GM19328 (cell line): ENCODE measurements around the gene CACNA2D3.

Experiments
- ATAC-seq: cut with Tn5 transposase; IDR thresholded peaks from one replicate; pipeline ENCODE4 v1.9.1; 2021; ENCODE audit warnings: mild to moderate bottlenecking, moderate library complexity; ENCODE audit not compliant: unreplicated experiment

The CACNA2D3 gene

DNA sequence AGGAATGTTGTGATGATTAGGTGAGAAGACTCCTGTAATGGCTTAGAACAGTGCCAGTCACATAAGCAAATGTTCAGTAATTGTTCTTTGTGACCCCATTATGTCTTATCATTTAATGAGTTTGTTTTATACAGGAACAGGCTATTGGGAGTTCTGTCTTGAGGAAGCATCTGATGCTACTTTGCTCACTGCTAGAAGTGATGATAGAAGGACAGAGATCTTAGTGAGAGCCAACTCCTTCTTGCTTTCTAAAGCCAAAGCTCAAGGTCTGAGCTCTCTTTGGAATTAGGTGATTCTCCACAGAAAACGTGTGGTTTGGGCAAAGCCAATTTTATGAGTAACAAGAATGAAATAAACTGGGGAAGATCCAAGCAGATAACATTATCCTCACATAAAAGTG is 590.7 kb downstream of the CACNA2D3 start:
- ATAC-seq, result no peak

- ATAC-seq, result no peak
Measured at GRCh38 chr3:54713455-54713854, 591.1 kb downstream of the CACNA2D3 start.

- no peak for ATAC-seq
Measured at GRCh38 chr3:54714035-54714434, 591.7 kb downstream of the CACNA2D3 start.

DNA sequence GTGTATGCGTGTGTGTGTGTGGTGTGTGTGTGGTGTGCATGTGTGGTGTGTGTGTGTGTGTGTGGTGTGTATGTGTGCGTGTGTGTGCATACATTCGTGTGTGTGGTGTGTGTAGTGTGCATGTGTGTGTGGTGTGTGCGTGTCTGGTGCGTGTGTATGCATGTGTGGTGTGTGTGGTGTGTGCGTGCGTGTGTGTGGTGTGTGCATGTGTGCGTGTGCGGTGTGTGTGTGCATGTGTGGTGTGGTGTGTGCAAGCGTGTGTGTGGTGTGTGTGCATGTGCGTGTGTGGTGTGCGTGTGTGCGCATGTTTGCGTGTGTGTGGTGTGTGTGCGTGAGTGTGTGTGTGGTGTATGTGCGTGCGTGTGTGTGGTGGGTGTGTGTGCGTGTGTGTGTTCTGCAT is 595.2 kb downstream of the CACNA2D3 start:
- no peak for ATAC-seq

- ATAC-seq, result no peak
Measured at GRCh38 chr3:54719914-54720313, 597.6 kb downstream of the CACNA2D3 start.

GRCh38 chr3:54720604-54721003 is 598.3 kb downstream of the CACNA2D3 start:
- no peak for ATAC-seq

DNA sequence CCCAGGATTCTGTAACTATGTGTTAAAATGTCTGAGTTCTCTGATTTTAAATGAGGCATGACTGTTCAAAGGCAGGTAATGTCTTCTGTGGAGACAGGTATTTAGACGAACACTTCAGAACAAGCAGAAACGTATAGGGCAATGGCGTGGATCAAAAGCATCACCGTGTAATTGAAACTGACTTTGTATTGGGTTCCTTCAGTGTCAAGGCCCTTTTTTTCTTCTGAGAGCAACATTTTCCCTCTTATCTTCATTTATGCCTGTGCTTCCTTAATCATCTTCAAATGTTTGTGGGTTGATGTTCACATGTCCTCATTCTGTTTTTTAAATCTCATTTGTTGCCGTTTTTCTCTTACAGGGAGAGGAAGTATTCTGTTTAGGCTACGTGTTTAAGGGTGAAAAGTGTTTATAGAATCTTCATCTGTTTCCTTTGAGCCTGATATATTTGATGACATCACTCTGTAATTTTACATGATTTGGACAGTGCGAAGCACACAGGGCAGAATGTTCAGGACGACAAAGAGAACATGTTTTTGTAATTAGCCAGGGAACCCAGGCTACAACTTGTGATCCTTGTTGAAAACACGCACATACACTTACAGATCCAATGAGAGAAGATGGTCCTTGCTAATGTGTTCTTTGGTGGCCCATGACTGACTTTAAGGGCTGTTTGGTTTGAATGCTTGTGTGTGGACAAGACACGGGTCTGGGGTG is 609.5 kb downstream of the CACNA2D3 start:
- no peak for ATAC-seq

DNA sequence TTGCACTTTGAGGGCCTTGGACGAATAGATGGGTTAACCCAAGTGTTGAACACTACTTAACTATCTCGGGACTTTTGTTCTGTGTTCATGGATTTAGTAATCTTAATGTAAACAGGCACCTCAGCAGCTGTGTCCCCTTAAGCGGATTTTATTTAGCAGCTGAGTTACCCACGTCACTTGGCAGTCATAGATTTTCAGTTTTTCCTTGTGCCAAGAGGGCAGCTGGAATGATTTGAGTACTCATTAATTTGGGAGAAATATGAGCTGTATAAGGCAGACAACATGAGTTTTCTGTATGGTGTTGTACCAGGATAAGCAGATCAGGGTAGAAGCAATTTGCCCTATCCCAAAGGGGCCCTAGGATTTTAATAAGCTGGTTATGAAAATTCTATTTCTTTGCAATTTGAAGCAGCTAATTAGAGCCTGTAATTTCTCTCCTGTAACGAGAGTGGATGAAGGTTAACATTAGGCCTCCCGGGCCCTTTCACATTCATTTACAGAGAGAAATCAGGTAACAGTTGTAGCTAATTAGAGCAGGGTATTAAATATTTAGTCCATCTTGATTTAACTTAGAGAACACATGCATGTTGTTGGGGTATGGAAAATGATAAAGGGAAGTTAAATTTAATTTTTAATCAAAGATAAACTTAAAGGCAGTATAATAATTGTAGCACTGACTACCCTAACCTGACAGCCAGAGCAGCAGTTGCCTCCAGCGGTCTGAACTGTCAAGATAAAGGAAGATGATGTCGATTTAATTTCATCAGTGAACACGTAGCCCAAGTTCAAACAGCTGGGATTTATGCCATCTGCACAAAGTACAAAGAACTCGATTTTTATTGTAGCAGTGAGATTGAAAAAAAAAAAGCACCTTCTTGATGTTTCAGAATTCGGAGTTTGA is 611.0 kb downstream of the CACNA2D3 start:
- no peak for ATAC-seq

- ATAC-seq, result no peak
Measured at GRCh38 chr3:54736459-54736858, 614.1 kb downstream of the CACNA2D3 start.

- no peak for ATAC-seq
Measured at GRCh38 chr3:54743755-54744154, 621.4 kb downstream of the CACNA2D3 start.

DNA sequence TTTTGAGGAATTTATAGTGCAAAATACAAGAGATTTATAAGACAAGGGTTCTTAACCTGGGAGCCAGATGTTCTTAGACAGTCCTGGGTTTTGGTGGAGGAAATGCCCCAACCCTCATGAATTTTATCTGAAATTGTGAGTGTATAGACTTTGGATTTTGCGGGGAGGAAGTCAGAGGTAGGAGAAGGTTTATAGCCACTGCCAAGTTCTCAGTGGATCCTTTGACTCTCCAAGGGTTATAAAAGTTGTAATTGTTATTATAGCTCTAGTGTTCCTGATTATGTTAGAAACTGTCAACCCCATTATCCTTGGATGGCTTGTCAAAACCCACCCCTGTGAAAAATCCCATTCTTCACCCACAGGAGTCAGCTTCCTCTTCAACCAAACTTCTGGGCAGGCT is 621.9 kb downstream of the CACNA2D3 start:
- no peak for ATAC-seq

GRCh38 chr3:54745843-54746242 is 623.5 kb downstream of the CACNA2D3 start:
- ATAC-seq, result no peak

DNA sequence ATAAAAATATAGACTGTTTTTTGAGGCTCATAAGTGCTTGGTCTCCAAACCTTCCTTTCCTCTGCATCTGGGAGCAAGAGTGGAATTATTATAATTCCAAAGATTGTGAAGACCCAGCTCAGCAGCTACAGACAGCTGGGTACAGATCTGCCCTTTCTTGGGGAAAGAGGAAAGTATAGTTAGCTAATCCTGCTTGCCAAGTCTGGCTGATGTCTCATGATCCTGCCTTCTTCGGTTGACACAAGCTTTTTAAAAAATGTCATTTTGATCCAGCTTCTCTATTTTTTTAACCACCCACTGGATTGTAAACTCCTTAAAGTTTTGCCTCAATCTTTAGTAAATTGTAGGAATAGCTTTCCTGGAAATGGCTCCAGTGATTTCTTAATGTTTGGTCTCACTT is 624.4 kb downstream of the CACNA2D3 start:
- no peak for ATAC-seq

- ATAC-seq, result no peak
Measured at GRCh38 chr3:54755756-54756155, 633.4 kb downstream of the CACNA2D3 start.

DNA sequence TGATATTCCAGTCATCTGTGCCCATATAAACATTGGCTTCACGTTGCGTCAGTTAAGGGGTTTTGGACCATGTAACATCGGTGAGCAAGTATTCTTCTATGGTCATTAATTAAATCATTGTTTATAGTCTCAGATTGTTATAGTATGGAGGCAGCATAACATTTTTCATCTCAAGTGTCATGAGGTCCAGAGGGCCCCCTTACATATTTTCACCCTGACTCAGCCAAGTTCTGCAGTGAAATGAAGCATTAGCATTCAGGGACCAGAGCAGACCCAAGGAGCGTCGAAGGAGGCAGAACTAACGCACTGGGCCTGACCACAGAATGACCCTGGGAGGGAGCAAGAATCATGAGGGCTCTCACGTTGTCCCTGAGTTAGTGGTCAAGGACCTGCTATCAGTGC is 634.0 kb downstream of the CACNA2D3 start:
- no peak for ATAC-seq

DNA sequence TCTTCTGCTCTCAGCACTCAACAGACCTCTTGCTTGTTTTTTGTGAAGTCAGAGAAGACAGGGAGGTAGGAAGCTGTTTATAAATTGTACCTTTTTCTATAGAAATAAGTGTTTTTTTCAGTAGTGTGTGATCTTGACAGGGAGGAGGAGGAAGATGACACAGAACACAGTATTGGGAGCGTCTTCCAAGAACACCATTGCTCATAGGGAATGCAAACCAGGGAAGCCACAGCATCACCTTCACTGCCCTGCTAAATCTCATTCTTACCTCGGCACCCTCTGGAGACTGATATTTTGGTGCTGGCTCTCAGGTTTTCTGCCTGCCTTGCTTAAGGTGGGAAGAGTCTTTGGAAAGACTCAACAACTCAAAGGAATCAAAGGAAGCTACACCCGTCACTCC is 636.1 kb downstream of the CACNA2D3 start:
- ATAC-seq, result no peak

GRCh38 chr3:54759166-54759565 is 636.8 kb downstream of the CACNA2D3 start:
- no peak for ATAC-seq

DNA sequence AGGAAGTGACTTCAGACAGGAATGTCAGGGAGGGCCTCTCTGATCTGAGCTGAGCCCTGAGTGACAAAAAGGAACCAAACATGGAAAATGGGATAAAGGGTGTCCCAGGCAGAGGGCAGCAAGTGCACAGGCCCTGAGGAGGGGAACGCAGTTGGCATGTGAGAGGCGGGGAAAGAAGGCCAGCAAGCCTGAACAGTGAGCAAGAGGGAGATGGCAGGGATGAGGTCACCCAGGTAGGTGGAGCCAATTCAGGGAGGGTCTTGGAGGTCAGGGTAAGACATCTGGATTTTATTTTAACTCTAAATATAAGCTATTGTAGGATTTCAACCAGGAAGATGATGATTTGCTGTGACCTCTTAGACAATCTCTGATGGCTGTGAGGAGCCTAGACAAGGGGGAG is 637.8 kb downstream of the CACNA2D3 start:
- no peak for ATAC-seq

DNA sequence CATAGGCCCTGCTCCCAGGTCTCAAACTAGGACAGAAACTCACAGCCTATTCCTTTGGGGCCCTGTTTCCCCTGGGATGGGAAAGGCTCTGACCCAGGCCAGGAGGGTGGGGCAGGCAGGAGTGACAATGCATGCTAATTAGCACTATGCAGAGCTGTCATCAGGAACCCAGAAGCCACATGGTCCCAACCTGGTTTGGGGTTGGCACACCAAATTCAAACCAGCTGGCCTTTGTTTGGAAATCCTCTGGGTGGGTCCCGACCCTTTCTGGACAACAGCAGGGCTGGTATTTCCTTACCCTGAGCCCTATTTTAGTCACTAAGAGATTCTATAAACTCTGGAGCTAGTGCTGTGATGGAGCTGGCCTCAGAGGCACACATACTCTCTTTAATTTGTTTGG is 639.3 kb downstream of the CACNA2D3 start:
- ATAC-seq, result no peak

- no peak for ATAC-seq
Measured at GRCh38 chr3:54764911-54765310, 642.6 kb downstream of the CACNA2D3 start.

- ATAC-seq, result no peak
Measured at GRCh38 chr3:54771050-54771449, 648.7 kb downstream of the CACNA2D3 start.

DNA sequence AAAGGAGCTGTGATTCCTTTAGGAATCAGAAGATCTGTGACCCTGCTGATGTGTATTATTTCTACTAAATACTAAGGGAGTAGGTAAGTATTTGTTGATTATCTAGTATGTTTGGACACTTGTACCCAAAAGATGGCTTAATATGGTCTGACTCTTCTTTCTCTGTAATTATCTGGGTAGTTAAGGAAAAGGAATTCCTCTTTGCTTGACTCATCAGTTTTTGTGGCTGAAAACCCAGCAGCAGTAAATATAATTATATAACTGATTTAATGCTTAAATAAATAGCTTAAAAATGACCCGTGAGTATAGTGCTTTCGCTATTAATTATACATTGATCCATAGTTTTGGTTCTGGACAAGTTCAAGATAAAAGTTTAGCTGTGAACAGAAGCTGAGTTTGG is 649.7 kb downstream of the CACNA2D3 start:
- ATAC-seq, result no peak
